Naive B cell (primary cell): ENCODE results near the gene TPP1. TPM values are rescaled to one million over a fixed set of nuclear protein-coding genes. Genes with fewer than 3 reads are reported as not detected.

ENCODE experiments used
- ATAC-seq, 2 donors: fragments of 150-1000 bp; cut with Tn5 transposase; 2 replicates each; pipeline ENCODE4 v1.10.0; 2021; ENCODE audit warnings: low read depth in 2 of 2, mild to moderate bottlenecking in 2 of 2, moderate library complexity in 2 of 2
- DNase-seq: peaks from one replicate; pipeline ENCODE4 v3.0.0; 2022
- H3K27ac Mint-ChIP-seq, 6 donors: one replicate each; pipeline ENCODE4 v1.8.0; 2020 to 2022; ENCODE audit warnings: mild to moderate bottlenecking in 6 of 6, mixed read lengths in 6 of 6, moderate library complexity in 5 of 6, inconsistent platforms in 2 of 6
- H3K27me3 Mint-ChIP-seq, 3 donors: one replicate each; pipeline ENCODE4 v1.8.0; 2021 to 2022; ENCODE audit warnings: mixed read lengths in 3 of 3, mild to moderate bottlenecking in 1 of 3
- H3K36me3 Mint-ChIP-seq, 2 donors: one replicate each; pipeline ENCODE4 v1.8.0; 2020 to 2022; ENCODE audit warnings: mixed read lengths in 2 of 2, inconsistent platforms in 1 of 2, mild to moderate bottlenecking in 1 of 2
- H3K4me1 Mint-ChIP-seq, 3 donors: one replicate each; pipeline ENCODE4 v1.8.0; 2020 to 2022; ENCODE audit warnings: mixed read lengths in 3 of 3, inconsistent platforms in 1 of 3, mild to moderate bottlenecking in 1 of 3, moderate library complexity in 1 of 3
- H3K4me3 Mint-ChIP-seq, 8 donors: one replicate each; pipeline ENCODE4 v1.8.0; 2020 to 2022; ENCODE audit warnings: mild to moderate bottlenecking in 8 of 8, mixed read lengths in 8 of 8, moderate library complexity in 8 of 8, inconsistent platforms in 2 of 8
- H3K9me3 Mint-ChIP-seq, 7 donors: one replicate each; pipeline ENCODE4 v1.8.0; 2020 to 2022; ENCODE audit warnings: mixed read lengths in 7 of 7, mild to moderate bottlenecking in 5 of 7, inconsistent platforms in 2 of 7, moderate library complexity in 1 of 7
- polyA plus RNA-seq, 6 donors: library from polyadenylated mRNA; unstranded; fragments of 300-500 nt; fragmentation: Illumina TruSeq; gene quantifications; one replicate each; pipeline ENCODE4 v1.2.3, GENCODE V29; 2021; ENCODE audit warnings: low read depth in 6 of 6

Gene TPP1
- polyA plus RNA-seq, 6 donors from 2014 or later, result 146 to 198 (median 176) TPM

DNA sequence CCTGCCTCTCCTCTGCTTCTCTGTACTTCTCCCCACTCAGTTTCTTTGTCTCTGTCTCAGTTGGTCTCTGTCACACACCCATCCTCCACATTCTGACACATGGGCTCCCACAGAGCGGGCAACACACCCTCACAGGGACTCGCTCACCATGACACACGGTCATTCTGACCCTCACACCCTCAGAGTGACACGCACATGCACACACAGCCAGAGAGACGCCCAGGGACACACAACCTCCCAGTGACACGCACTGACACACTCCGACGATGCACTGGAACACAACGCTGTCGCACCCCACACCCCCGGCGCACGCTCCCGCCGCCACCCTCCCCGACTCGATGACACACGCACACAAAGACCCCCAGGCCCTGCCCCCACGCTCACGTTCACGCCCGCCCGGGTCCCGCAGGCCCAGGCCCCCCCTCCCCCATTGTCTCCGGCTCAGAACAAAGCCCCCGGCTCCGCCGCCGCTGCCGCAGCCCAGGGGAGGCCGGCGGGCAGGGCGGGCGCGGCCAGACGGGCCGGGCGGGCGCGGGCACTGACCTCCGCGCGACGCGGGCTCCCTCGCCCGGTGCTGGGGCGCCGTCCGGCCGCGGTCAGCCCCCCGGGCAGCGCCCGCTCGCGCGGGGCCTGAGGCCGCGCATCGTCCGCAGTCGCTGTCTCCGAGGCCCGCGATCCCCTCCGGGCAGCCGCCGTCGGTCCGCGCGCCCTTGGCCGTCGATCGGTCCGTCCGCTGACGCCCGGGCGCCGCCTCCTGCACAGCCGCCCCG, 36.0 kb upstream of the TPP1 start:
- Mint-ChIP-seq H3K36me3 (peaks cover 0 to 8% of the 10 kb centered on the region in 2 donors), H3K4me3 (no peak overlapping the region), H3K9me3 (no peaks in the 10 kb centered on the region), H3K4me1 (peaks cover 11% of the 10 kb centered on the region in 3 donors), H3K27me3 (peaks cover 0 to 12% (median 6%) of the 10 kb centered on the region in 3 donors), H3K27ac (peak overlapping the region in 1 of 6 donors; percentile 78)
- ATAC-seq (peak; percentile 47 to 59), DNase-seq (no peak)

DNA sequence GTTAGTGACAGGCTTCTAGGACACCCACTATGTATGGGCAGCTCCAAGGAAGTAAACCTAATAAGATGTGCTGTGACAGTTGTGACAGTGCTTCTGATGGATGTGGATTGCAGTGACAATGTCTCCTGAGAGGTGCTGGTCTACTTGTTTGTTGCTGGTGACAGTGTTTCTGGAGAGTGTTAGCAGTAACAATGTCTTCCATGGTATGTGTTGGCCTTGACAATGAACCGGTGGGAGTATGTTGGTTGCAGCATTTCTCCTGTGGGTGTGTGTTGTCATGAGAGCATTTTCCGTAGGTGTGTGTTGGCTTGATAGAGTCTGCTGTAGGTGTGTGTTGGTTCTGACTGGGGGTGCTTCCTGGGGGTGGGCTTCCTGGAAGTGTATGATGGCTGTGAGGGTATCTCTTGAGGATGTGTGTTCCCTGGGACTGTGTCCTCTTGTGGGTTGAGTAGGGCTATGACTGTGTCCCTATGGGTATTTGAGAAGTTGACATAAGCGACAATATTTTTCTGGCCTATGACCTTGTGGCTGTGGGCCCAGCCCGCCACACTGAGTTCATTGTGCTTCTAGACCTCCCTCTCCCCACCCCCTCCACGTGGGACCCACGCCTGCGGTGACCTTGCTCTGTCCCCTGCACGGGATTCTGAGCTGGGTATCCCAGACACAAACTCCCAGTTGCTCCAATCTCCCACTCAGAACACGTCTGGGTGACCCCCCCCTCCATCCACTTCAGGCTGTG, 35.2 kb upstream of the TPP1 start:
- no peak for DNase-seq
- no peak for ATAC-seq
- H3K9me3 Mint-ChIP-seq, result no peaks in the 10 kb centered on the region
- no peak overlapping the region for H3K4me3 Mint-ChIP-seq
- peaks cover 11% of the 10 kb centered on the region in 3 donors for H3K4me1 Mint-ChIP-seq
- H3K27me3 Mint-ChIP-seq, result peaks cover 0 to 12% (median 6%) of the 10 kb centered on the region in 3 donors
- H3K36me3 Mint-ChIP-seq, result peaks cover 0 to 8% of the 10 kb centered on the region in 2 donors
- H3K27ac Mint-ChIP-seq, result no peak overlapping the region

- Mint-ChIP-seq H3K27me3 (peaks cover 0 to 12% (median 6%) of the 10 kb centered on the region in 3 donors), H3K36me3 (peaks cover 0 to 8% of the 10 kb centered on the region in 2 donors), H3K9me3 (no peaks in the 10 kb centered on the region), H3K4me3 (no peak overlapping the region), H3K27ac (no peak overlapping the region), H3K4me1 (peaks cover 11% of the 10 kb centered on the region in 3 donors)
- DNase-seq (no peak), ATAC-seq (no peak)
Observed at GRCh38 chr11:6653656-6654055, 34.4 kb upstream of the TPP1 start.

GRCh38 chr11:6653097-6653496, 33.9 kb upstream of the TPP1 start:
- peaks cover 0 to 12% (median 6%) of the 10 kb centered on the region in 3 donors for H3K27me3 Mint-ChIP-seq
- peaks cover 11% of the 10 kb centered on the region in 3 donors for H3K4me1 Mint-ChIP-seq
- H3K36me3 Mint-ChIP-seq, result peaks cover 0 to 8% of the 10 kb centered on the region in 2 donors
- no peaks in the 10 kb centered on the region for H3K9me3 Mint-ChIP-seq
- DNase-seq, result no peak
- no peak for ATAC-seq
- no peak overlapping the region for H3K4me3 Mint-ChIP-seq
- no peak overlapping the region for H3K27ac Mint-ChIP-seq

DNA sequence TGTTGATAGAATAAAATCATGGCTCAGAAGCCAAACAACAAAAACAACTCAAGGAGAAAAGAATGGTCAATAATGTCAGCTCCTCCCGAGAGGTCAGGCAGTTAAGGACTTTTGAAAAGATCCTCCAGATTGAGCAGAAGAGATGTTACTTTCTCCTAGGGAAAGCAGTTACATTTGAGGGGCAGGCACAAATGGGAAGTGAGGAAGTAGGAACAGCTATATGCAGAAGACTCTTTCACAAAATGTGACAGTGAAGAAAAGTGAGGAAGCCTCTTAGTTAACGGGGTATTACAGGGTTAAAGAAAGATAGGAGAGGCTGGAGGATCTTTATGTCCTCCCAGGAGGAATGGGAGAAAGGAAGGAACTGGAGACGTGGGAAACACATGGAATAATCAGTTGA, 33.0 kb upstream of the TPP1 start:
- ATAC-seq (no peak), DNase-seq (no peak)
- H3K27ac Mint-ChIP-seq, result no peak overlapping the region
- H3K9me3 Mint-ChIP-seq, result no peaks in the 10 kb centered on the region
- H3K4me1 Mint-ChIP-seq, result peaks cover 11% of the 10 kb centered on the region in 3 donors
- H3K36me3 Mint-ChIP-seq, result peaks cover 0 to 8% of the 10 kb centered on the region in 2 donors
- H3K27me3 Mint-ChIP-seq, result peaks cover 0 to 12% (median 6%) of the 10 kb centered on the region in 3 donors
- no peak overlapping the region for H3K4me3 Mint-ChIP-seq

- H3K36me3 Mint-ChIP-seq, result peaks cover 0 to 3% of the 10 kb centered on the region in 2 donors
- H3K27ac Mint-ChIP-seq, result no peak overlapping the region
- ATAC-seq (no peak), DNase-seq (no peak)
- H3K4me3 Mint-ChIP-seq, result no peak overlapping the region
- H3K27me3 Mint-ChIP-seq, result peaks cover 0 to 3% (median 2%) of the 10 kb centered on the region in 3 donors
- H3K9me3 Mint-ChIP-seq, result no peaks in the 10 kb centered on the region
- H3K4me1 Mint-ChIP-seq, result peaks cover under 1 to 2% (median 2%) of the 10 kb centered on the region in 3 donors
Observed at GRCh38 chr11:6650980-6651379, 31.8 kb upstream of the TPP1 start.

GRCh38 chr11:6650104-6650503, 30.9 kb upstream of the TPP1 start:
- Mint-ChIP-seq H3K36me3 (no peaks in the 10 kb centered on the region), H3K27me3 (no peaks in the 10 kb centered on the region), H3K4me3 (no peak overlapping the region), H3K9me3 (no peaks in the 10 kb centered on the region), H3K27ac (no peak overlapping the region), H3K4me1 (no peaks in the 10 kb centered on the region)
- ATAC-seq (no peak), DNase-seq (no peak)

- H3K4me1 Mint-ChIP-seq, result no peaks in the 10 kb centered on the region
- no peak for DNase-seq
- H3K9me3 Mint-ChIP-seq, result no peaks in the 10 kb centered on the region
- no peak overlapping the region for H3K27ac Mint-ChIP-seq
- no peak overlapping the region for H3K4me3 Mint-ChIP-seq
- ATAC-seq, result no peak
- H3K36me3 Mint-ChIP-seq, result no peaks in the 10 kb centered on the region
- H3K27me3 Mint-ChIP-seq, result no peaks in the 10 kb centered on the region
Observed at GRCh38 chr11:6648501-6648900, 29.3 kb upstream of the TPP1 start.

GRCh38 chr11:6647836-6648235, 28.6 kb upstream of the TPP1 start:
- Mint-ChIP-seq H3K4me1 (no peaks in the 10 kb centered on the region), H3K4me3 (no peak overlapping the region), H3K9me3 (no peaks in the 10 kb centered on the region), H3K27ac (no peak overlapping the region), H3K36me3 (no peaks in the 10 kb centered on the region), H3K27me3 (no peaks in the 10 kb centered on the region)
- DNase-seq (no peak), ATAC-seq (no peak)

DNA sequence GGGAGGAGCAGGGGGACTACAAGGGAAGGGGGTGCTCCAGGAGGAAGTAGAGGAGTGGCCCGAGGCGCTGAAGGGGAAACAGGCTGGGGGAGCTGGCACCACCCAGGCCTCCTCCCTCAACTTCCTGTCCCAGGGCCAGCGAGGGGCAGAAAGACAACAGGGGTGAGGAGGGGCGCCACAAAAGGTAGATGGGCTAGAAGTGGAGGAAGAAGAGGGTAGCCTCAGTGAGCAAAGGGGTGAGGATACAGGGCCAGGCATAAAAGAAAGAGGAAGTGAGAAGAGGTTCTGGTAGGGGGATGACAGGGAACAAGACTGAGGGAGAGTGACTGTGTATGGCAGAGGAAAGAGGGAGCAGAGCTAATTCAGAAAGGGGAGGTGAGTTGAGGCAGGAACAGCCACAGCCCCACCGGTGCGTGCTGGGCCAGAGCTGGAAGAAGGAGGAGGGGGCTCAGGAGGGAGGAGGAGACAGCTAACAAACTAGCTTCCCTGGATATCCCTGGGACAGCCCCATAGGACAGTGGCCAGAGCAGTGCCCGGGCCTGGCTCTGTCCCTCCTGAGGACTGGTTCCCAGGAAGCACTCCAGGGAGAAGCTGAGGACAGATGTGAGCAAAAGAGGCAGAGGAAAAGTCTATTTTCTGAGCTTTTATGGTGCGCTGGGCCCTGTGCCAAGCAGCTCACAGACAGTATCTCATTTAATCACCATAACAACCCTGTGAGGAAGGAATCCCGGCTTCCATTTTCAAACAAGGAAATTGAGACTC, 27.9 kb upstream of the TPP1 start:
- H3K36me3 Mint-ChIP-seq, result no peaks in the 10 kb centered on the region
- no peaks in the 10 kb centered on the region for H3K9me3 Mint-ChIP-seq
- DNase-seq, result peak; percentile 59
- H3K27me3 Mint-ChIP-seq, result no peaks in the 10 kb centered on the region
- H3K4me1 Mint-ChIP-seq, result no peaks in the 10 kb centered on the region
- H3K27ac Mint-ChIP-seq, result no peak overlapping the region
- H3K4me3 Mint-ChIP-seq, result no peak overlapping the region
- peak; percentile 91 to 92 for ATAC-seq

DNA sequence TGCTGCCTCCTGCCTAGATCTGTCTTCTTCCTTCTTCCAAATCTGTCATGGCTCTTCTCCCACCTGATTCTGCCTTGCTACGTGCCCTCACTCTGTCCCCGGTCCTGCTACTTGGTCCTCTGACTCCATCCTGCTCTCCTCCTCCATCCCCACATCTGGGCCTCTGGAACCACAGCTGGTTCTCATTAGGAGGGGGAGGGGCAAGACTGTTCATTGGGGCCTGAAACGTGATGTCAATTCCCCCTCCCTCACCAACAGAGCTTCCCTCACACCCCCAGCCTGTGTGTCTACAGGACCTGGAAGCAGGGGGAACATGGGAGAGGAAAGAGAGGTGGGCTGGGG, 27.3 kb upstream of the TPP1 start:
- Mint-ChIP-seq H3K27ac (no peak overlapping the region), H3K36me3 (no peaks in the 10 kb centered on the region), H3K27me3 (no peaks in the 10 kb centered on the region), H3K4me3 (no peak overlapping the region), H3K4me1 (no peaks in the 10 kb centered on the region), H3K9me3 (no peaks in the 10 kb centered on the region)
- ATAC-seq (peak in 1 of 2 donors; percentile 11), DNase-seq (no peak)

DNA sequence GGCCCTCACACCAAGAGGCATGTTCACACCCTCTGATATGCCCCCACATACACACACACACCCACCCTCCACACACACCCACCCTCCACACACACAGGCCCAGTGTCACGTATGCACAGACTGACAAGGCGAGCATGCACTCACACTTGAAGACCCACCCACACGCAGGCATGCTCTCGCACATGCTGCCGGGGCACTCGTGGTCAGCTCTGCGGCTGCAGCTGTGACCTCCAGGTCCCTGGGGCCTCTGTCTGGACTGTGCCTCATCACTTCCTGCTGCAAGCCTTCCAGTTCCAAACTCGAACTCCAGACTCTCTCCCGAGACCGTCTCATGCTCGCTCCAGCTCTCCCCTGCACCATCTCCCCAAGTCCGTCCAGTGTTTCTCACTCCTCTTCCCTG, 26.8 kb upstream of the TPP1 start:
- Mint-ChIP-seq H3K36me3 (no peaks in the 10 kb centered on the region), H3K4me3 (no peak overlapping the region), H3K9me3 (no peaks in the 10 kb centered on the region), H3K27me3 (no peaks in the 10 kb centered on the region), H3K27ac (peak overlapping the region in 1 of 6 donors; percentile 32), H3K4me1 (no peaks in the 10 kb centered on the region)
- DNase-seq (no peak), ATAC-seq (no peak)

- DNase-seq, result no peak
- Mint-ChIP-seq H3K27ac (no peak overlapping the region), H3K27me3 (no peaks in the 10 kb centered on the region), H3K4me1 (peaks cover 0 to 6% (median 4%) of the 10 kb centered on the region in 3 donors), H3K36me3 (no peaks in the 10 kb centered on the region), H3K9me3 (no peaks in the 10 kb centered on the region), H3K4me3 (no peak overlapping the region)
- ATAC-seq, result no peak
Observed at GRCh38 chr11:6642957-6643356, 23.7 kb upstream of the TPP1 start.
